DND-41 (cell line): ENCODE data around the gene FLVCR2.

ENCODE experiments used
- ATAC-seq: fragments of 200-7000 bp; cut with Tn5 transposase; 3 replicates; pipeline ENCODE4 v1.9.1; 2021; ENCODE audit warnings: low read depth; ENCODE audit not compliant: insufficient read depth
- DNase-seq: peaks from one replicate; pipeline ENCODE4 v3.0.0-alpha.2; 2020
- H2AFZ ChIP-seq: 2 replicates; pipeline ENCODE4 v1.6.0; 2012; ENCODE audit warnings: low read depth, low read length
- H3K27ac ChIP-seq: 2 replicates; pipeline ENCODE4 v1.5.1; 2012; ENCODE audit warnings: low read length, inconsistent platforms
- H3K27me3 ChIP-seq: fragments of 200-600 bp; sonication (generic); 2 replicates; pipeline ENCODE4 v1.6.0; 2012; ENCODE audit warnings: low read length, mild to moderate bottlenecking, inconsistent platforms; ENCODE audit not compliant: insufficient read depth, poor library complexity
- H3K36me3 ChIP-seq: 2 replicates; pipeline ENCODE4 v1.5.1; 2012; ENCODE audit warnings: low read length, inconsistent platforms; ENCODE audit not compliant: insufficient read depth
- H3K4me1 ChIP-seq: 2 replicates; pipeline ENCODE4 v1.5.1; 2012; ENCODE audit warnings: mild to moderate bottlenecking, low read length; ENCODE audit not compliant: insufficient read depth
- H3K4me2 ChIP-seq: 2 replicates; pipeline ENCODE4 v1.6.0; 2012; ENCODE audit warnings: mild to moderate bottlenecking, moderate library complexity, low read length, inconsistent platforms; ENCODE audit not compliant: insufficient read depth
- H3K4me3 ChIP-seq, 2 experiments: fragments of 200-600 bp in 1 of 2; shearing (Covaris generic) in 1 of 2; 2 replicates each; pipeline ENCODE4 v1.5.1; 2012 to 2016; ENCODE audit warnings: inconsistent platforms in 2 of 2, low read length in 2 of 2, mild to moderate bottlenecking in 2 of 2, low read depth in 1 of 2, moderate library complexity in 1 of 2
- H3K79me2 ChIP-seq: 2 replicates; pipeline ENCODE4 v1.6.0; 2012; ENCODE audit warnings: low read length, inconsistent platforms; ENCODE audit not compliant: insufficient read depth
- H3K9ac ChIP-seq: 2 replicates; pipeline ENCODE4 v1.6.0; 2012; ENCODE audit warnings: low read depth, mild to moderate bottlenecking, inconsistent platforms, low read length, moderate library complexity
- H3K9me3 ChIP-seq: 2 replicates; pipeline ENCODE4 v1.5.1; 2012; ENCODE audit warnings: low read length, moderate library complexity, mild to moderate bottlenecking, inconsistent platforms; ENCODE audit not compliant: insufficient read depth, severe bottlenecking
- H4K20me1 ChIP-seq: 2 replicates; pipeline ENCODE4 v1.6.0; 2012; ENCODE audit warnings: low read length; ENCODE audit not compliant: insufficient read depth
- EZH2 ChIP-seq: IDR thresholded peaks from 3 replicates; pipeline ENCODE4 v1.6.1; 2012; ENCODE audit warnings: borderline replicate concordance, low read depth, mild to moderate bottlenecking, moderate library complexity, low read length, inconsistent platforms; ENCODE audit not compliant: severe bottlenecking
- TF ChIP-seq, protein P1 (sequence below): IDR thresholded peaks from 2 replicates; pipeline ENCODE4 v1.5.1; 2012; ENCODE audit warnings: borderline replicate concordance, low read length, moderate library complexity, mild to moderate bottlenecking; ENCODE audit not compliant: poor library complexity, severe bottlenecking; ENCODE audit errors: extremely low read depth

The FLVCR2 gene

DNA sequence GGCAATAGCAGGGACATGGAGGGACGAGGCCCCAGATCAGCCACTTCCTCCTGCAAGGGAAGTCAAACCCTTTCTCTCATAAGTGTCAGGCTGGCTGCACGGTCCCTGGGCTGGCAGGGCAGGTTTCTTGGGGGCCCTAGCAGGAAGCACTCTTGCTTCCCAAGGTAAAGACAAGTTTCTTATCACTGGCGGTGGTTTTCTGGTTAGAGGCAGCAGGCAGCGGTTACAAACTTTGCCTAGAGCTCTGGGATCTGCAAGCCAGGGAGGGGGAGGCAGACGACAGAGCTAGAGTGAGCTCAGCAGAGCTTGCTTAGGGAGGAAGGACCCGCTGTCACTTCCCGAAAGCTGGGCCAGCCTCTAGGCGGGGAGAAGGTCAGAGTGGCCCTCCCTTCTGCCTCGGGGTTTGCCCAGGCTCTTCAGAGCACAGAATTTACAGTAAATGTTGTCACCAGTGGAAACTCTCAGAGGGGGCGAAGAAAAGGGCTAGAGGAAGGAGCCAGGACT is 35.8 kb upstream of the FLVCR2 start:
- Histone ChIP-seq H3K4me1 (no peaks in the 10 kb centered on the region), H3K9ac (no peak overlapping the region), H3K27me3 (no peaks in the 10 kb centered on the region), H3K4me3 (no peak overlapping the region), H3K79me2 (no peaks in the 10 kb centered on the region), H3K27ac (no peak overlapping the region), H2AFZ (no peak overlapping the region), H3K4me2 (no peak overlapping the region), H3K36me3 (no peaks in the 10 kb centered on the region), H3K9me3 (no peaks in the 10 kb centered on the region), H4K20me1 (0 out of 2 replicates have a peak, but pooled peaks cover 5% of the 10 kb centered on the region)
- DNase-seq = peak; percentile 78
- ATAC-seq = peak; percentile 91
- no peak for TF ChIP-seq EZH2
- TF ChIP-seq, protein P1, sequence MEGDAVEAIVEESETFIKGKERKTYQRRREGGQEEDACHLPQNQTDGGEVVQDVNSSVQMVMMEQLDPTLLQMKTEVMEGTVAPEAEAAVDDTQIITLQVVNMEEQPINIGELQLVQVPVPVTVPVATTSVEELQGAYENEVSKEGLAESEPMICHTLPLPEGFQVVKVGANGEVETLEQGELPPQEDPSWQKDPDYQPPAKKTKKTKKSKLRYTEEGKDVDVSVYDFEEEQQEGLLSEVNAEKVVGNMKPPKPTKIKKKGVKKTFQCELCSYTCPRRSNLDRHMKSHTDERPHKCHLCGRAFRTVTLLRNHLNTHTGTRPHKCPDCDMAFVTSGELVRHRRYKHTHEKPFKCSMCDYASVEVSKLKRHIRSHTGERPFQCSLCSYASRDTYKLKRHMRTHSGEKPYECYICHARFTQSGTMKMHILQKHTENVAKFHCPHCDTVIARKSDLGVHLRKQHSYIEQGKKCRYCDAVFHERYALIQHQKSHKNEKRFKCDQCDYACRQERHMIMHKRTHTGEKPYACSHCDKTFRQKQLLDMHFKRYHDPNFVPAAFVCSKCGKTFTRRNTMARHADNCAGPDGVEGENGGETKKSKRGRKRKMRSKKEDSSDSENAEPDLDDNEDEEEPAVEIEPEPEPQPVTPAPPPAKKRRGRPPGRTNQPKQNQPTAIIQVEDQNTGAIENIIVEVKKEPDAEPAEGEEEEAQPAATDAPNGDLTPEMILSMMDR = no peak

DNA sequence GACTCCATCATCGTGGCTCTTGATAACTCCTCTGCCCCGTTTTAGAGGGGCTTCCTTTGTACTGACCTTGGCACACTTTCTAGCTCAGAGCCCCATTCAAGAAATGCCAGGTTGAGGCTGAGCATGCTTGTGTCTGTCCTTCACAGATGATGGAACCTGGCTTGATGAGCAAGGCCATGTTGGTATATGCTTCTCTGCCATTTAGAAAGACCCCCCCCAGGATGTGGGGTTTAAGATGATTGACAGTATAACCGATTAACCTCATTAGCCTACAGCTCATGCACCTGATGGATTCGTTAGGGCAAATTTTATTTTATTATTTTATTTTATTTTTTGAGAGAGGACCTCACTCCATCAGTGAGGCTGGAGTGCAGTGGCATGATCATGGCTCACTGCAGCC is 35.2 kb upstream of the FLVCR2 start:
- Histone ChIP-seq H3K36me3 (no peaks in the 10 kb centered on the region), H3K79me2 (no peaks in the 10 kb centered on the region)

DNA sequence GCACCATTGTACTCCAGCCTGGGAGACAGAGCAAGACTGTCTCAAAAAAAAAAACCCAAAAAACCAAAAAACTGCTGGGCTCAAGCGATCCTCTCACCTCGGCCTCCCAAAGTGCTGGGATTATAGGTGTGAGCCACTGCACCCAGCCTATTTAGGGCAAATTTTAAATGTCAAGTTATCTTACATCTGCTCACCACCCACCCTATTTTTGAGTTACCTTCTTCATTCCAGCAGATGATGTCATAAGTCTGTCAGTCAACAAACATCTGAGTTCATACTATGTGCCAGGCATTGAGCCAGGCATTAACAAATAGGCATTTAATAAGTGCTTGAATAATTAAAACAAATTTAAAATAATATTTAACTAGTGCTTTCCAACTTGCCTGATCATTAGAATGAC is 34.6 kb upstream of the FLVCR2 start:
- Histone ChIP-seq H3K27me3 (no peaks in the 10 kb centered on the region), H3K4me1 (no peaks in the 10 kb centered on the region)
- TF ChIP-seq, protein P1 = no peak
- TF ChIP-seq EZH2 = no peak

More for the DNA sequence above, 35.2 kb upstream of the FLVCR2 start:
- Histone ChIP-seq H3K27me3 (no peaks in the 10 kb centered on the region), H3K4me3 (no peak overlapping the region), H3K4me2 (no peak overlapping the region), H3K9ac (no peak overlapping the region), H3K4me1 (no peaks in the 10 kb centered on the region), H4K20me1 (0 out of 2 replicates have a peak, but pooled peaks cover 5% of the 10 kb centered on the region), H2AFZ (no peak overlapping the region), H3K9me3 (no peaks in the 10 kb centered on the region), H3K27ac (no peak overlapping the region)
- DNase-seq = no peak
- ATAC-seq = no peak
- TF ChIP-seq EZH2 = no peak
- TF ChIP-seq, protein P1 = no peak

DNA sequence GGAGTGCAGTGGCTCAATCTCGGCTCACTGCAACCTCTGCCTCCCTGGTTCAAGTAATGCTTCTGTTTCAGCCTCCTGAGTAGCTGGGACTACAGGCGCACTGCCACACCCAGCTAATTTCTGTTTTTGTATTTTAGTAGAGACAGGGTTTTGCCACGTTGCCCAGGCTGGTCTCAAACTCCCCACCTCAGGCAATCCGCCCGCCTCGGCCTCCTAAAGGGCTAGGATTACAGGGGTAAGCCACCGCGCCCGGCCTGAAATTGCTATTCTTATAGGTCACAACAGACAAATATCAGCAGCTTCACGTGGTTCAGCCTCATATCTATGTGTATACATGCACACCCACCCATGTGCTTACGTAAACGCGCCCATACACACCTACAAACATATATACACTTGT is 32.5 kb upstream of the FLVCR2 start:
- no peaks in the 10 kb centered on the region for H3K9me3 ChIP-seq
- no peaks in the 10 kb centered on the region for H3K27me3 ChIP-seq
- H4K20me1 ChIP-seq = 0 out of 2 replicates have a peak, but pooled peaks cover 5% of the 10 kb centered on the region
- TF ChIP-seq, protein P1 = no peak
- ATAC-seq (no peak), DNase-seq (no peak)
- no peak overlapping the region for H3K4me2 ChIP-seq
- H3K79me2 ChIP-seq = no peaks in the 10 kb centered on the region
- H3K4me3 ChIP-seq = no peak overlapping the region
- no peaks in the 10 kb centered on the region for H3K4me1 ChIP-seq
- no peak overlapping the region for H3K27ac ChIP-seq
- H2AFZ ChIP-seq = no peak overlapping the region
- no peak overlapping the region for H3K9ac ChIP-seq
- H3K36me3 ChIP-seq = no peaks in the 10 kb centered on the region

More for the DNA sequence above, 34.6 kb upstream of the FLVCR2 start:
- no peaks in the 10 kb centered on the region for H3K9me3 ChIP-seq
- no peak for DNase-seq
- no peak overlapping the region for H3K4me3 ChIP-seq
- H4K20me1 ChIP-seq = 0 out of 2 replicates have a peak, but pooled peaks cover 5% of the 10 kb centered on the region
- H3K36me3 ChIP-seq = no peaks in the 10 kb centered on the region
- H3K9ac ChIP-seq = no peak overlapping the region
- no peaks in the 10 kb centered on the region for H3K79me2 ChIP-seq
- H3K27ac ChIP-seq = no peak overlapping the region
- ATAC-seq = no peak
- H2AFZ ChIP-seq = no peak overlapping the region
- H3K4me2 ChIP-seq = no peak overlapping the region
